Type B pancreatic cell (in vitro differentiated cells): ENCODE measurements around the gene TENM4. TPM values are rescaled to one million over a fixed set of nuclear protein-coding genes. Genes with fewer than 3 reads are reported as not detected.

Source experiments
- DNase-seq: peaks from one replicate; pipeline ENCODE4 v3.0.0; 2021; ENCODE audit warnings: mixed read lengths; ENCODE audit not compliant: unreplicated experiment; ENCODE audit errors: extremely low spot score
- H3K27ac Mint-ChIP-seq: 2 replicates; pipeline ENCODE4 v1.8.0; 2021; ENCODE audit warnings: mild to moderate bottlenecking, mixed read lengths
- H3K27me3 Mint-ChIP-seq: 2 replicates; pipeline ENCODE4 v1.8.0; 2021; ENCODE audit warnings: mixed read lengths
- H3K36me3 Mint-ChIP-seq: 2 replicates; pipeline ENCODE4 v1.8.0; 2021; ENCODE audit warnings: mixed read lengths
- H3K4me1 Mint-ChIP-seq: one replicate; pipeline ENCODE4 v1.8.0; 2021; ENCODE audit warnings: mixed read lengths; ENCODE audit not compliant: unreplicated experiment
- H3K4me3 Mint-ChIP-seq: 2 replicates; pipeline ENCODE4 v1.8.0; 2021; ENCODE audit warnings: mild to moderate bottlenecking, mixed read lengths
- H3K9me3 Mint-ChIP-seq: 2 replicates; pipeline ENCODE4 v1.8.0; 2021; ENCODE audit warnings: mixed read lengths
- total RNA-seq: library from RNA; stranded (reverse); gene quantifications from 2 replicates; pipeline ENCODE4 v1.2.1, GENCODE V29; 2021; ENCODE audit warnings: low replicate concordance
- TF ChIP-seq, protein P1 (sequence below): fragments of 200-600 bp; sonication (generic); conservative IDR thresholded peaks from 2 replicates; pipeline ENCODE4 v1.5.0; 2021; ENCODE audit warnings: antibody characterized with exemption, mild to moderate bottlenecking

The TENM4 gene
- total RNA-seq, 1 donor from 2014 or later: 156 TPM

DNA sequence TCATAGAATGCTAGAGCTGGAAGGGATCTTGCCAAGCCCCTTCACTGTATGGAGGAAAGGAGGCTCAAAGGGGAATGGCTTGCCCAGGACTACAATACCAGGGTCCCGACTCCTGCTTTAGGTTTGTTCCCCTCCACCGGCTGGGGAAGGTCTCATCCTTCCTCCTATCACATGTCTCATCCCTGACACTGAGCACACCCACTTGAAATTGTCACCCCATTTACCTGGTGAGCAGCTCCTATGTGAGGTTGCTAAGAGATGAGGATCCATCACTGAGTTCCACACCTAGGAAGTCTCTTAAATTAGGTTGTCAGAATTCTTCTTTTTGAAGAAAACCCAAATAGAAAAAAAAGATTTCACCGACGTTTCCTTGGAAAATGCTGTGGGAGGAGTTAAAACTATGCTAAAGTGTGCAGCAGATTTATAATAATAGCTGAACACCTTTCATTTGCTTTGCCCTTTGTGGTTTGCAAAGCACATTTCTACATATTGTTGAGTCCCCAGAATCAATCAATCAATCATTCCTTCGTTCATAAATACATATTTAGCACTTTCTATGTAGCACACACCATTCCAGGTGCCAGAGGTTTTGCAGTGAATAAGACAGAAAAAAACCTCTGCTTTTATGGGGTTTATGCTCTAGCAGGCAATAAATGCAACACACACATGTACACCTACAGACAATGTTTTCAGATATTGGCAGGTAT is 91.7 kb downstream of the TENM4 start:
- H3K4me3 Mint-ChIP-seq: no peak overlapping the region
- H3K27me3 Mint-ChIP-seq: no peaks in the 10 kb centered on the region
- H3K27ac Mint-ChIP-seq: no peak overlapping the region
- no peak for DNase-seq
- peaks cover 9% of the 10 kb centered on the region for H3K36me3 Mint-ChIP-seq
- no peaks in the 10 kb centered on the region for H3K9me3 Mint-ChIP-seq
- TF ChIP-seq, protein P1, sequence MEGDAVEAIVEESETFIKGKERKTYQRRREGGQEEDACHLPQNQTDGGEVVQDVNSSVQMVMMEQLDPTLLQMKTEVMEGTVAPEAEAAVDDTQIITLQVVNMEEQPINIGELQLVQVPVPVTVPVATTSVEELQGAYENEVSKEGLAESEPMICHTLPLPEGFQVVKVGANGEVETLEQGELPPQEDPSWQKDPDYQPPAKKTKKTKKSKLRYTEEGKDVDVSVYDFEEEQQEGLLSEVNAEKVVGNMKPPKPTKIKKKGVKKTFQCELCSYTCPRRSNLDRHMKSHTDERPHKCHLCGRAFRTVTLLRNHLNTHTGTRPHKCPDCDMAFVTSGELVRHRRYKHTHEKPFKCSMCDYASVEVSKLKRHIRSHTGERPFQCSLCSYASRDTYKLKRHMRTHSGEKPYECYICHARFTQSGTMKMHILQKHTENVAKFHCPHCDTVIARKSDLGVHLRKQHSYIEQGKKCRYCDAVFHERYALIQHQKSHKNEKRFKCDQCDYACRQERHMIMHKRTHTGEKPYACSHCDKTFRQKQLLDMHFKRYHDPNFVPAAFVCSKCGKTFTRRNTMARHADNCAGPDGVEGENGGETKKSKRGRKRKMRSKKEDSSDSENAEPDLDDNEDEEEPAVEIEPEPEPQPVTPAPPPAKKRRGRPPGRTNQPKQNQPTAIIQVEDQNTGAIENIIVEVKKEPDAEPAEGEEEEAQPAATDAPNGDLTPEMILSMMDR: no peak
- peaks cover 46% of the 10 kb centered on the region for H3K4me1 Mint-ChIP-seq

DNA sequence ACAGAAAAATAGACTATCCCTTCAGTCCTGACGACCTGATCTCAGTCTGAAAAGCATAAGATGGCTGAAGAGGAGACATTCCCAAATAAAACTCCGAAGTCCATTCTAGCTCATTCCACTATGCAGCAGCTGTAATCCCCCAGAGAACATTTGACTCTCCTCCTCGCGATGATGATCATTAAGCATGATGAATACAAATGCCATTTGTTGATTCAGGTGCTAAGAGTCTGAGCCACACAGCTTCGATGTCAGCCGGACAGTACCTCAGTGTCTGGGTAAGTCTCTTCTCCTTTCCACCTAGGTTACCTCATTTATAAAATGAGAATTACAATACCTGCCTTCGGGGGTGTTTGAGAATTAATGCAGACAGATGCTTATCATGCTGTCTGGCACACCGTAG is 94.8 kb downstream of the TENM4 start:
- Mint-ChIP-seq H3K9me3 (no peaks in the 10 kb centered on the region), H3K27me3 (no peaks in the 10 kb centered on the region), H3K36me3 (peaks cover 16% of the 10 kb centered on the region), H3K4me1 (peaks cover 49% of the 10 kb centered on the region), H3K27ac (no peak overlapping the region), H3K4me3 (no peak overlapping the region)
- DNase-seq: no peak
- TF ChIP-seq, protein P1: no peak

- no peak for DNase-seq
- TF ChIP-seq, protein P1: no peak
- H3K36me3 Mint-ChIP-seq: peaks cover 20% of the 10 kb centered on the region
- peaks cover 50% of the 10 kb centered on the region for H3K4me1 Mint-ChIP-seq
- H3K4me3 Mint-ChIP-seq: no peak overlapping the region
- no peaks in the 10 kb centered on the region for H3K9me3 Mint-ChIP-seq
- H3K27me3 Mint-ChIP-seq: no peaks in the 10 kb centered on the region
- no peak overlapping the region for H3K27ac Mint-ChIP-seq
Observed at GRCh38 chr11:79344753-79345294, 96.0 kb downstream of the TENM4 start.

GRCh38 chr11:79342686-79343085 is 98.1 kb downstream of the TENM4 start:
- H3K27me3 Mint-ChIP-seq: no peaks in the 10 kb centered on the region
- peaks cover 53% of the 10 kb centered on the region for H3K4me1 Mint-ChIP-seq
- no peak for DNase-seq
- no peak overlapping the region for H3K27ac Mint-ChIP-seq
- H3K9me3 Mint-ChIP-seq: no peaks in the 10 kb centered on the region
- H3K36me3 Mint-ChIP-seq: peaks cover 11% of the 10 kb centered on the region
- H3K4me3 Mint-ChIP-seq: no peak overlapping the region
- TF ChIP-seq, protein P1: no peak

DNA sequence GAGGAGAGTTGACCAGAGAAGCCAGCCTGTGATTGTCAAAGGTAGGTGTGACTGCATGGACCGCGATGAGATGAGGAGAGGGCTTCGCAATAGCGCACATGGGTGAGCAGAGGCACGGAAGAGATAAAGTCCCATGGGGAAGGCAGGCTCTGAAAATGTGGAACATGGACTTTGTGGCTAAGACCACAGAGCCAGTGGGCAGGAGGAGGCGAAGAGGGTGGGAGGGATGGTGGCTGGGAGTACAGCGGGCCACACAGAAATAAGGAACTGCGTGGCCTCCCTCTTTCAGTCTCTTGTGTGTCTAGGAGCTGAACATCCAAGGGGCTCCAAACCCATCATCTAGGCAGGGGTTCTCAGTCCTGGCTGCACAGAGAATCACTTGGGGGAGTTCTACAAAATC is 98.6 kb downstream of the TENM4 start:
- no peak for DNase-seq
- Mint-ChIP-seq H3K27me3 (no peaks in the 10 kb centered on the region), H3K9me3 (no peaks in the 10 kb centered on the region), H3K27ac (no peak overlapping the region), H3K4me1 (peaks cover 57% of the 10 kb centered on the region), H3K4me3 (no peak overlapping the region), H3K36me3 (peaks cover 11% of the 10 kb centered on the region)
- TF ChIP-seq, protein P1: no peak
